H1 (cell line): ENCODE measurements around the gene SH3RF3.

Experiments
- CEBPB ChIP-seq: IDR thresholded peaks from 2 replicates; pipeline ENCODE4 v1.6.1; 2012; ENCODE audit warnings: low read depth, low read length
- CTCF ChIP-seq, 3 experiments: IDR thresholded peaks; 1 replicate in 2 of 3; 2 replicates in 1 of 3; pipeline versions ENCODE4 v1.5.1 to v1.6.1; 2011; ENCODE audit warnings: low read length in 3 of 3, mild to moderate bottlenecking in 3 of 3, inconsistent platforms in 2 of 3, low read depth in 1 of 3, moderate library complexity in 1 of 3; ENCODE audit not compliant: insufficient read depth in 1 of 3; ENCODE audit errors: control extremely low read depth in 1 of 3
- EP300 ChIP-seq, 2 experiments: IDR thresholded peaks; 1 replicate in 1 of 2; 2 replicates in 1 of 2; pipeline ENCODE4 v1.6.1; 2011 to 2012; ENCODE audit warnings: low read depth in 2 of 2, low read length in 2 of 2, mild to moderate bottlenecking in 2 of 2, borderline replicate concordance in 1 of 2, inconsistent platforms in 1 of 2, moderate library complexity in 1 of 2
- EZH2 ChIP-seq: fragments of 200-600 bp; sonication (generic); IDR thresholded peaks from 2 replicates; pipeline ENCODE4 v1.7.1; 2012; ENCODE audit warnings: low read depth, mild to moderate bottlenecking, moderate library complexity, low read length, inconsistent platforms; ENCODE audit not compliant: severe bottlenecking
- JUN ChIP-seq: IDR thresholded peaks from 2 replicates; pipeline ENCODE4 v1.6.1; 2011; ENCODE audit warnings: low read depth, mild to moderate bottlenecking, improper control_type of control experiment, low read length
- JUND ChIP-seq: IDR thresholded peaks from 2 replicates; pipeline ENCODE4 v1.6.1; 2011; ENCODE audit warnings: mild to moderate bottlenecking, improper control_type of control experiment, low read length
- MAFK ChIP-seq: IDR thresholded peaks from 2 replicates; pipeline ENCODE4 v1.6.1; 2012; ENCODE audit warnings: low read depth, mild to moderate bottlenecking, improper control_type of control experiment, low read length
- MAX ChIP-seq: IDR thresholded peaks from 2 replicates; pipeline ENCODE4 v1.6.1; 2012; ENCODE audit warnings: inconsistent platforms
- POLR2A ChIP-seq, 2 experiments: IDR thresholded peaks; 1 replicate in 1 of 2; 2 replicates in 1 of 2; pipeline ENCODE4 v1.6.1; 2011; ENCODE audit warnings: low read depth in 2 of 2, low read length in 2 of 2, mild to moderate bottlenecking in 2 of 2; ENCODE audit errors: control extremely low read depth in 1 of 2
- SRF ChIP-seq: IDR thresholded peaks from 2 replicates; pipeline ENCODE4 v1.6.1; 2011; ENCODE audit warnings: mild to moderate bottlenecking, low read depth, low read length, moderate library complexity
- ZNF274 ChIP-seq: IDR thresholded peaks from 2 replicates; pipeline ENCODE4 v1.7.0; 2012; ENCODE audit warnings: low read length, borderline replicate concordance; ENCODE audit errors: extremely low read depth

GRCh38 chr2:109511168-109511567 lies 382.2 kb downstream of the SH3RF3 start:
- TF ChIP-seq MAFK: no peak
- no peak for TF ChIP-seq POLR2A (IDR thresholded peaks at IDR 0.05; ENCODE audit: control extremely low read depth in 1 of 2, low read depth in 2 of 2, low read length in 2 of 2)
- TF ChIP-seq EP300 (IDR thresholded peaks at IDR 0.05; ENCODE audit: borderline replicate concordance in 1 of 2, low read depth in 2 of 2, low read length in 2 of 2): no peak
- TF ChIP-seq MAX: no peak
- TF ChIP-seq JUND: no peak
- no peak for TF ChIP-seq EZH2
- no peak for TF ChIP-seq CTCF (IDR thresholded peaks at IDR 0.05; ENCODE audit: control extremely low read depth in 1 of 3, insufficient read depth in 1 of 3, low read depth in 1 of 3, low read length in 3 of 3)
- no peak for TF ChIP-seq SRF
- TF ChIP-seq JUN: no peak
- no peak for TF ChIP-seq CEBPB
- no peak for TF ChIP-seq ZNF274
